Dermis blood vessel endothelial cell (primary cell): Measurements from ENCODE around the gene CSPG5. TPM values are rescaled to one million over a fixed set of nuclear protein-coding genes. Genes with fewer than 3 reads are reported as not detected.
A peak's percentile ranks its signal among the peaks of the same experiment; 100 is the strongest.

Experiments
- DNase-seq: peaks from one replicate; pipeline ENCODE4 v3.0.0; 2010
- total RNA-seq: library from RNA; depleted of rRNA; stranded (reverse); fragments of >200 nt; gene quantifications from 2 replicates; pipeline ENCODE4 v1.2.3, GENCODE V29; 2014

Gene CSPG5, protein sequence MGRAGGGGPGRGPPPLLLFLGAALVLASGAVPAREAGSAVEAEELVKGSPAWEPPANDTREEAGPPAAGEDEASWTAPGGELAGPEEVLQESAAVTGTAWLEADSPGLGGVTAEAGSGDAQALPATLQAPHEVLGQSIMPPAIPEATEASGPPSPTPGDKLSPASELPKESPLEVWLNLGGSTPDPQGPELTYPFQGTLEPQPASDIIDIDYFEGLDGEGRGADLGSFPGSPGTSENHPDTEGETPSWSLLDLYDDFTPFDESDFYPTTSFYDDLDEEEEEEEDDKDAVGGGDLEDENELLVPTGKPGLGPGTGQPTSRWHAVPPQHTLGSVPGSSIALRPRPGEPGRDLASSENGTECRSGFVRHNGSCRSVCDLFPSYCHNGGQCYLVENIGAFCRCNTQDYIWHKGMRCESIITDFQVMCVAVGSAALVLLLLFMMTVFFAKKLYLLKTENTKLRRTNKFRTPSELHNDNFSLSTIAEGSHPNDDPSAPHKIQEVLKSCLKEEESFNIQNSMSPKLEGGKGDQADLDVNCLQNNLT
- 0.51 and 0.79 TPM in 2 replicates for total RNA-seq

DNA sequence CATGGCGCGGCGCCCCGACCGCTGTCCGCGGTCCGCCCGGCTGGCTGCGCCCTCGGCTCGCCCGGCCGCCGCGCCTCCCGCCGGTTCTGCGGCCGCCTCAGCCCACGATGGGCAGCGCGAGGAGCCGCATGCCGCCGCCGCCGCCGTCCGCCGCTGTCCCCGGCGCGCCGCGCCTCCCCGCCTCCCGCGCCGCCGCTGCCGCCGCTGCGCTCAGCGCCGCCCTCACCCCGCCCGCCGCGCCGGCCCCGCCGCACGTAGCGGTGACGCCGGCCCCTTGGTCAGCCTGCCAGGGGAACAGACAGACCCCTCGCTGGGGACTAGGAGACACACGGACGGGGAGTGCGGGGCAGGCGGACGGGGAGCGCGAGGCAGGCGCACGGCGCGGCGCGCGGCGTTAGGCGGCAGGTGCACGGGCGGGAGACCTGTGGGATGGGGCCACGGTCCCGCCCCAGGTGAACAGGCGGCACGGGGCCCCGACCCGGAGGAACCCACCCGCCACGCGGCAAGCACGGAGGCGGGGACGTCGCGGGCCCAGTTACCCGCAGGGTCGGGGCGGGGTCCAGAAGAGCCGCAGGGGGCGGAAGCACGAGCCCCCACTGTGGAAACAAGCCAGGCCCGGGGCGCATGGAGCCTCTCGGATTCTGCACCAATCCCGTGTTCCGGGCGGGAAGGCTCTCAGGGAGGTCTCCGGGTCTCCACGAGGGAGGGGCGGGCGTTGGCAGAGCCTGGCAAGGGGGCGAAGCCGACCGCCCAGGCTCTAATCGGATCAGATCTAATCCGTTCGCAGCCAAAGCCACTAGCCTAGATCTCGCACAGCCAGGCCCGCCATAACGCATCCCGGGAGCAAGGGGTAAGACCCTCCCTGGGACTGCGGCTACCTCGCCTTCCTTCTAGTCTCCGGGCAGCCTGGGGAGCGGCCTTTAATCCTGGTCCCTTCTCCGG, at the start of gene CSPG5:
Gene CSPG5 (minus strand): TSS at position 175 of the 942 bp plus-strand sequence. CDS start 172 bp downstream, at position 3.
- DNase-seq, result no peak

DNA sequence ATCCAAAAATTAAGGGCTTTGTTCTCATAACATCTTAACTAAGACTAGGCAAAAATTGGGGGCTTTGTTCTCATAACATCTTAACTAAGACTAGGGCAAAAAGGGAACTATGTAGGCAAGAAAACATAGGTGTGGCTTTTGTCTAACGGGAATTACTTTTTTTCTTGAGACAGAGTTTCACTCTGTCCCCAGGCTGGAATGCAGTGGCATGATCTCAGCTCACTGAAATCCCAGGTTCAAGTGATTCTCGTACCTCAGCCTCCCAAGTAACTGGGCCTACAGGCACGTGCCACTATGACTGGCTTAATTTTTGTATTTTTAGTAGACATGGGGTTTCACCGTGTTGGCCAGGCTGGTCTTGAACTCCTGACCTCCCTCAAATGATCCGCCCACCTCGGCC, 49.8 kb upstream of the CSPG5 start:
- no peak for DNase-seq

DNA sequence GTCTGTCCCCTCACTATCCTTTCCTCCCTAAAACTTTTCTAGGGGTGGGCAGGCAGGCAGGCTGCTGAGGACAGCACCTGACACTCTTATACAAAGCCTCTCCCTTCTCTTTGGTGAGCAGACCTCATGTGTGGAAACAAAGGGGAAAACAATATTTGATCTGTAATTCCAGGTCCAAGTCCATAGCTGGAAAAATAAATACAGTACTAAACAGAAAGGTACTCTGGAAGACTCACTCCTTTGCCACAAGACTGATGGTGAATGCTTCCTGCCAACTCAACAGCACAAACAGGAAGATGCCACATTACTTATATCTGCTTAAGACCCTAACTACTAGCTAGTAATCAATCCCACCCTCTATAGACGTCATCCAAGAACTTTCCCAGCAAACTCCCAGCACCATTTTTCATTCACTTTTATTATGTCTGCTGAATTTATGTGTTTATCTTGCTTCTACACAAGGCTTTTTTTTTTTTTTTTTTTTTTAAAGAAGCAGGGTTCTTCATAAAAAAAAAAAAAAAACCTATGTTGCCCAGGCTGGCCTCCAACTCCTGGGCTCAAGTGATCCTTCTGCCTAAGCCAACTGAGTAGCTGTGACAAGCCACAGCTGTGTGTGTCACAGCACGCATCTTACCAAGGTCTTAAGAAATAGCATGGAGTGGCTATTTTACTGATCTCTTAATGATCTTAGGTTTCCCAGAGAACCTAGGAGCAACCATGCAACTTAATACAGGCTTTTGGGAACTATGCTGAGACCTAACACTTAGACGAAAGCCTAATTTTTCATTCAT, 44.2 kb upstream of the CSPG5 start:
- no peak for DNase-seq

DNA sequence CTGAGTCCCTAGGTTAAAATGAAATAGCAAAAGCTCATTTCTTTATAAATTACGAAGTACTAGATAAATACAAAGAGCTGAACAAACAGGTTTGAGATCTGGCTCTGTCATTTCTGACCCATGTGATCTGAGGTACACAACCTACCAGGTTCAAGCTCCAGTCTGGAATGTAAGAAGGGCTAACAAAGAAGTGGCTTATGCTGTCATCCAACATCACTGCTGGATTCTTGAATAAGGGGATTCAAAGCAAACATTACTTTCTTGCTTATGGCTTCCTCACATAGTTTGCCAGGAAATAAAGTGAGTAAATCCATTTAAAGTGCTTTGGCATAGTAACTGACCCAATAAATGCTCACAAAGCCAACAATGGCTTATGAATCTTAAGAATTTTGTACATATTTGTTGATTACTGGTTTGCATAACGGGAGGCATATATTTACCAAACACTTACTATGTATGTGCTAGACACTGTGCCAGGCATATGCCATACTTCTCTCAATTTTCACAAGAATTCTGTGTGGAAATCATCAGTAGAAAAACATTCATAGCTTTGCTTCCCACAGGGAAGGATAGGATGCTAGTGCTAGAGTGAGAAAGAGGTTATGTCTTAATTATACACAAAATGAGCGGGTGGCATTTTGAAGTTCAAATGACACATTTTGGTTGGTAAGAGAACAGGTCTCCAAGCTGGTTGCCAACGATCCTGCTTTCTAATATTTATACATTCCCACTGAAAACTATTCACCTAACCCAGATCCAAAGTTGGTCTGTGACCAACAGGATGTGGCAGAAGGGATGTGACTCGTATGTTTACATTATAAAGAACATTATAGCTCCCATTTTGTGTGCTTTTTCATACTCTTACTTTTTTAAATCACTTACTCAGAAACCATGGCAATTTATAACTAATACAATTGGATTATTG, 38.7 kb upstream of the CSPG5 start:
- peak; percentile 78 for DNase-seq

DNA sequence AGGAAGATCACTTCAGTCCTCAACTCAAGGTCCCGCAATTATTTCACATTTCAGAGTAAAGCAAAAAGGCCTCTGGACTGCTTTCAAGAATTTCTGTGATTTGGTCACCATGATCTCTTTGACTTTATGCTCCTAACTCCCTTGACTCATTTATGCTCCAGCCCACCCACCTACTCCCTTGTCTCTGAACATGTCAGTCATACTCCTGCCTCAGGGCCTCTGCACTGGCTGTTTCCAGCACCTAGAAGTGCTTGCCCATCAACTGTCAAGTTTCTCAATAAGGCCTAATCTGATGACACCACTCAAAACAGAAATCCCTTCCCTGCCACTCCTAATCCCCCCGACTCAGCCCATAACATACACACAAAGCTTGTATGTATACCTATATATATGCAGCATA, 36.1 kb upstream of the CSPG5 start:
- DNase-seq, result no peak

DNA sequence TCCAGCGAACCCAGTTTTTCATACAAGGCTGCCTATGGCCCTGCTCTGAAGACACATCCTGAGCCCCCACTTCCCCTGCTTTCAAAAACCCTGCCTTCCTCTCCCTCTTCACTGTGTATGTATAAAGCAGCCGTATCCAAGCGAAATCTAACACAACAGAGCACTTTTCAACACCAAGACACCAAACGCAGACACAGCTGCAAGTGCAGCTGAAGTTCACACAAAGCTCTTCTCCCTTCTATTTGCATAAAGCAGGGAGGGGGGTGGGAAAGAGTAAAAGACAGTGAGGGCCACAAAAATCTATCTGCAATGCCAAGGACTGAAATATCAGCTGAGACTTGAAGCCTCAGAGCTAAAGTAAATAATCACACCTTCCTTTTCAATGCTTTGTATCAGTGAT, 35.1 kb upstream of the CSPG5 start:
- DNase-seq, result no peak

DNA sequence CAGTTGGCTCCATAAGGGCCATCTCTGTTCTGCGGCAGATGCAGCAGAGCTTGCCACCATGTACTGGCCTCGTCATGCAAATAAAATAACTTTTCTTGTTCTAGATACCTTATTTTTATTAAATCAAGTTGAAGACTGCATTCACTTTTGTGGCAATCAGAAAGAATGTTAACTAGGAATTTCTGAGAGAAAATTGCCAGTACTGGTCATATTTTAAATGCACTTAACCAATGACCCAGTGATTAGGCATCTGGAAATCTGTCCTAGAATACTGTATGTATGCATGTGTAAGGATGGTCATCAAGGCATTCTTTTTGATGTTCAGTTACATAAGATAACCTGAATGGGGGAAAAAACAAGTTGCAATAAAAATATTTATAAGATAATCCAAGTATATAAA, 34.2 kb upstream of the CSPG5 start:
- DNase-seq, result no peak

DNA sequence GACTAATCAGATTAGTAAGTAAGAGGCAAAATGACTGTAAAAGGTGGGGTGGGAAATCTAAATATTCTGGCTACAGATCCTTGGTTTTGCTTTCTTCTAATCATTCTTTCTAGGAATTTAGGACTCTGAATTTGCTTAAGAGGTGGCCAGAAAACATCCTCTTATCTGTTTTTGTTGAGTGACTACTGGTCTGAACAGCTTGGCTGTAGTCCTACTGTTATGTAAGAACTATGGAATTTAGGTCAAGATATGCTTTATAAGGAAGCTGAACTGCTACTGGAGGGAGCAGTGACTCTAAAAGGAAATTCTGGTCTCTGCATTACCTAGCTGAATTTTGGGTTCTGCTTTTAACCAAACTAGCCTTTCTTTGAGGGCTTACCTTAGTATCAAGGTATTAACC, 33.5 kb upstream of the CSPG5 start:
- DNase-seq, result peak; percentile 63

DNA sequence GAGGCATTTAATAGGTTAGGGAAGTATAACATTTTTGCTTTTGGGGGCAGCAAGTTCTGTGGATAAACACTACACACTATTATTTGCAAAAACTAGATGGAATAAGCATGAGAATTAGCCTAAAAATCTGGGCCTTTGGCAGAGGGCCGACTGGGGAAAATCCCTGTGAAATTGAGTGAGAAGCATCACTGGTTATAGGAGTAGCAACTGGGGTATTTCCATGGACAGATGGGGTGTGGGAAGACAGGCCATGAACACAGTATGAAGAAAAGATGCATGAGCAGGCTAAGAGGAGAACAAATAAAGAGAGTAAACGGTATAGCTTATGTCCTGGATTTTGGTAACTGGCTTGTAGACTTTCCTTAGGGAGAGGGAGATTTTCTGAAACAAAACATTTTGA, 32.9 kb upstream of the CSPG5 start:
- no peak for DNase-seq

DNA sequence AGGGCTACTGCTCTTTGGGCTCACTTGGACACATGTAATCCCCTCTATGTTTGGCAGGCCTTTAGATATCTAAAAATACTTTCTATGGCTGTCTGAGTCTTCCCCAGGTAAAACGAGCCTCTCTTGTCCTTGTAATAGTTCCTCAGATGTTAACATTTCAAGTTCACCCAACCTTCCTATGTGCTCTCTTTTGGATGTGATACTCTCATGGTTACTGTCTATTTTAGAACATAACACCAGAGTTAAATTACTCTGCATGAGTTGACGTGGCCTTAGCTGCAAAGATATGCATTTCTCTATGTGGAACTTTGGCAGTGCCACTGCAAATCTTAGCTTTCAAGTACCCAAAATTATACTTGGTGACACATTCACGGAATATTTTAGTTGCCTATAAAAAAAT, 31.9 kb upstream of the CSPG5 start:
- DNase-seq, result no peak

DNA sequence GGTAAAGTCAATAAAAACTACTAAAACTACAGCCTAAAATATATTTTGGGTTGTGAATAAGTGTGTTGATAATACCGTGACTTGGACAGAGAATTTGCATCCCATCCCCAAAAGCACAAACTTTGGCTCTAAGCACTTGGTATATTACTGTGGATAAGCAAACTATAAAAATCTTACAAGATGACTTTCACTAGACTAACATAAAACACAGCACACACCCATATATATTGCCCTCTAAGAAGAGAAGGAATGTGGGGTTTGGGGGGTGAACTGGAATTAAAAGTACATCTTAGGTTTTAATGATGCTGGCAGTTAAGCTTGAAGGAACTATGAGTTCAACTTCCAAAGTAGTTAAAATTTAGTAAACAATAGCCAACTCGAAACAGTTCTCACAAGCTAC, 28.7 kb upstream of the CSPG5 start:
- DNase-seq, result no peak

DNA sequence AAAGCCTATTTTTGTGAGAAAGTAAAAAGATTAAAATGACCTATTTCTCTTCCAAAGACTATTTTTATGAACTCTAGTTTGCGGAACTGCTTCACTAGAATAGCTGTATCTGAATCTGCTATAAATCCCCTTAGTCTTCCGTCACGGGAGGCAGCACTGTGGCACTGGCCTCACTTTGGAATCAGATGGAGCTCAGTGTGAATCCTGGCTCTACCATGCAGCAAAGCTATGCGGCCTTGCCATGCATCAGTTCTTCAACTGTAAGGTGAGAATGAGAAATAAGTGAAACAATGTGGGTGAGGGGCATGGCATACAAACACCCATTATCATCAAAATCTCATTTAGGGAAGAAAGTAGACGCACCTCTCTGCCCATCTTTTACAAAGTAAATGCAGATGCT, 27.5 kb upstream of the CSPG5 start:
- no peak for DNase-seq

DNA sequence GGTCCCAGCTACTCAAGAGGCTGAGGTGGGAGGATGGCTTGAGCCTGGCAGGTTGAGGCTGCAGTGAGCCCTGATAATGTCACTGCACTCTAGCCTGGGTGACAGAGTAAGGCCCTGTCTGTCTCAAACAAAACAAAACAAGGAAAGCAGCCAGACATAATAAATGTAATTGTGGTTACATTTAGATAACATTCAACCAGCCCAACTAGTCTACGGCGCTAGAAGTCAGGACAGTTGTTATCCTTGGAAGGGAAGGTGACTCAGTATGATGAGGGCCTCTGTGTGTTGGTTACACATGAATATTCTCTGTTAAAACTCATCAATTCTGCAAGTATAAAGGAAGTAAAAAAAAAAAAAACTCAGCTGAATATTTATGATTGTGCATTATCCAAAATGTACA, 27.0 kb upstream of the CSPG5 start:
- DNase-seq, result peak; percentile 35

DNA sequence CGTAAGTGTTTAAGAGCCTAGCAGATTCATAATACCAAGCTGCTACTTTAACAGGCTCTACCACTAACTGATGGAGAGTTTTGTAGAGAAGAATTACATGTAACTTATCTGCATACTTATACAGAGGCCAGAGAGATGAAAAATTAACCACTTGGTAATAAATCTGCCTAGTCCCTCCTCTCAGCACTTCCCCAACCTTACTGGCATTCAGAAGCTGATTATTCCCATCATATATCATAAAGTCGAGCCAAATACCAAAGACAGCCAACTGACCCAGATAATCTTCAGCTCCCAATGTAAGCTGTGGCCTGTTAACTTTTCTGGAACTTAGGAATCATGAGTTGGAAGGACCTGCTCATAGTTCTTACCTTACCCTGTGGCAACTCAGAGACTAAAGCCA, 25.5 kb upstream of the CSPG5 start:
- no peak for DNase-seq

DNA sequence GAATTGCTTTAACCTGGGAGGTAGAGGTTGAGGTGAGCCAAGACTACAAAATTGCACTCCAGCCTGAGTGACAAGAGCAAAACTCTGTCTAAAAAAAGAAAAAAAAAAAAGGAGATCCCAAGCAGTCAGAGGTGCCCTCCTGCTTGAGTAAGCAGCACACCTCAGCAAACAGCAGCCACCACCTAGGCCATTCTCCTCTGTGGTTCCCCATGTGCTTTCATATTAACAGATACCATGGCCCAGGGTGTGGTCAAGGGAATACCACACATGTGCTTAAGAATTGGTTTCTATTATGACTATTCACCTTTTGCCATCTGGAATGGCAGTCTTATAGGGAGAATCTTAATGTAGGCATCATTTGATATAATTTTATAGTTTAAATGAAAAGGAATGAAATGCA, 24.7 kb upstream of the CSPG5 start:
- no peak for DNase-seq

DNA sequence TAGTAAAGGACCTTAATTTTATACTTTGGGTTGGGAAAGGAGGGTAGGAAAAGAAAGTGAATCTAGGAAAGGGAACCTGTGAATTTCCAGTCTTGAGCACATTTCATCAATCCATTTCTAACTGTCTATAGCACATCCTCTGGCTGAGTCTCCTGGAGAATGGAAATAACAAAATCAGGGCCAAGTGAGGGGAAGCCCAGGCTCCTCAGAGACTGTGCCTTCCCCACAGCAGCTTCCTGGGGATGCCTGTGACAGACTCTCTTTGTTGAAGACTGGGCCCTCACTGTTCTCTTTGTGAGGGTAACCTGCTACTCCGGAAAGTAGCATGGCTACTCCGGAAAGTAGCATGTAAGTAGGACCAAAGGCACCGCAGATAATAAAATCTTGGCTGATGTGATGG, 22.6 kb upstream of the CSPG5 start:
- peak; percentile 53 for DNase-seq

DNA sequence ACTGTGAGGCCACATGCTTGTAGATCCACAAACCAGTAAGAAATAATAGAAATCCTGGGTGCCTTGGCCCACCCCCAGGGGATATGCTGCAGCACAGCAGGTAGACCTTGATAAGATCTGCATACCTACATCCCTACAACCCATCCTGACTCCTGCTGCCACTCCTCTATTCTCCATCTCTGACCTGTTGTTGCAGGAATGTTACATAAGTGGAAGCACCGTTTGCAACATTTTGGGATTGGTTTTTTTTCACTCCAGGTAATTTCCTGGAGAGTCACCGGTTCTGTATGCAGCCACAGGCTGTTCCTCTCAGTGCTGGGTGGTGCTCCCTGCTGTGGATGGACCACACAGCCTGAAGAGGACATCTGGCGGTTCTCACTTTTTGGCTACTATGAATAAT, 16.1 kb upstream of the CSPG5 start:
- DNase-seq, result no peak

DNA sequence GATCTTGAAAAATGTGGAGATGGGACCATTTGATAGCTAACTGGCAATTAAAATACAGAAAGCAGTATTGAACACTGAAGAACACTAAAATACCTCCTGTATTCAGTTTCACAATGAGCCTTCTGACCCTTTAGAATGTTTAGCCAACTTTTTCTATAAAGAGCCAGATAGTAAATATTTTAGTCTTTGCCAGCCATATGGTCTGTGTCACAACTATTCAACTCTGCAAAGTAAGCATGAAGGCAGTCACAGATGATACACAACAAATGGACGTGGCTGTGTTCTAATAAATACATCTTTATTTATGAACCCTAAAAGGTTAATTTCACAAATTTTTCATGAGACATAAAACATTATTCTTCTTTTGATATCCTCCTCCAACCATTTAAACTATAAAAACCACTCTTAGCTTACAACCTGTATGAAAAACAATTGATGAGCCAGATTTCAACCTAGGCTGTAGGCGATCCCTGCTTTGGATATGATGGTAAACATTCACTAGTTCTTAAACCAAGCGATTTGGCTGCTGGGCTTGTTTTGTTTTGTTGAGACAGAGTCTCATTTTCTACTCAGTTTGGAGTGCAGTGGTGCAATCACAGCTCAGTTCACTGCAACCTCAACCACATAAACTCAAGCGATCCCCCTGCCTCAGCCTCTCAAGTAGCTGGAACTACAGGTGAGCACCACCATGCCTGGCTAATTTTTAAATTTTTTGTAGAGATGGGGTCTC, 13.6 kb upstream of the CSPG5 start:
- no peak for DNase-seq

DNA sequence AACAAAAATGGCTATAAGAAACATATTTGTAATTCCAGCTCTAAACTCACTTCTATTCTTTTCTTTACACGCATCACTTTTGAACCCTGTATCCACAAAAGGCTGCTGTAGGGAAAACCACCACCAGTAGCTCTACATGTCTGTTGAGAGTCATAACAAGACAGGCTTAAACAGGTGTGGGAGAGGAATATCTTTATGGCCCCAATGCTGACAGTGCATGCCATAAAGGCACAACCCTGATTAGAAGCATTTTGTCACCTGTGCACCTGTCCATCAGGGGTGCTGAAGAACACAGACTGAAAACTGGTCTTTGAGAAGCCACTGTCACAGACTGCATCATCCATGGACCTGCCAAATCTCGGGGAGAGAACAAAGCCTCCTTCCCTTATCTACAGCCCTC, 11.6 kb upstream of the CSPG5 start:
- DNase-seq, result no peak

DNA sequence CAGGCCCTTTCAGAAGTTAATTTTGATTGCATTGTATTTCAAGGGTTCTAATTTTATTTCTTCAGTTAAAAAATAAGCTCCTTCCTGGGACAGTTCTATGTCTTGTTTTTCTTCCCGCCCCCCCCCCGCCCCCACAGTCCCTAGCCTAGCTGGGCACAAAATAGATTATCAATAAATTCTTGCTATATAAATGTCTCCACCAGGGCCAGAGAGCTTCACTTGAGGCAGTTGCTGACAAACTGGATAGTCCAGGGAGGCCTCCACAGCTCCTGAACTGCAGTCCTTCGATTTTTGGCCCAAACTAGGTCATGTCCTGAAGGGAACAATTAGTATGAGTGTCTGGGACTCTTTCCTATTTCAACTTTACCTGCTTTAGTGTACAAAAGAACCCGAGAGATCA, 9.9 kb upstream of the CSPG5 start:
- DNase-seq, result no peak

DNA sequence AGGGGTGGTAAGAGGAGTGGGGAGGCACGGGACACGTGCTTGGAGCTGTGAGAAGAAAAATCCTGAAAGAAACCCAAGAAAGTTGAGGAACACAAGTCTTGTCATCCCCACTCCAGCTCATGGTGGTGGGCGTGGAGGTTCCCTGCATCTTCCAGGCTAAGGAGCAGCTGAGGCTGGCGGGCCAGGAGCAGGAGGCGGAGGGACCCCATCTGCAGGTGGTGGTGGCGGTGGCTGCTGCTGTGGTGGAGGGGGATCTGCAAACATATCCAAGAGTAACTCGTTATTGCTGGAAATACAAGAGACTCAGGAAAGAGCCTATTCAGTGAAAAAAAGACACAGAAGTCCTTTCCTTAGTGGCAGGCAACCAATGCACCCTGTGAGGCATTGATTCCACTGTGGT, 9.4 kb upstream of the CSPG5 start:
- no peak for DNase-seq
